NOMO-1 treated with DMSO at 0.1 percent for 48 hours (cell line): ENCODE data around the gene ZMYND19.
"Not testable (repeated sequence)": the region's sequence is repeated elsewhere in the genome, so short reads cannot be mapped to it uniquely, and the experiment has no call there.

Experiments
- DNase-seq: peaks from one replicate; lab custom pipeline; 2025; ENCODE audit not compliant: unreplicated experiment; lab: John Stamatoyannopoulos, UW

The ZMYND19 gene

DNA sequence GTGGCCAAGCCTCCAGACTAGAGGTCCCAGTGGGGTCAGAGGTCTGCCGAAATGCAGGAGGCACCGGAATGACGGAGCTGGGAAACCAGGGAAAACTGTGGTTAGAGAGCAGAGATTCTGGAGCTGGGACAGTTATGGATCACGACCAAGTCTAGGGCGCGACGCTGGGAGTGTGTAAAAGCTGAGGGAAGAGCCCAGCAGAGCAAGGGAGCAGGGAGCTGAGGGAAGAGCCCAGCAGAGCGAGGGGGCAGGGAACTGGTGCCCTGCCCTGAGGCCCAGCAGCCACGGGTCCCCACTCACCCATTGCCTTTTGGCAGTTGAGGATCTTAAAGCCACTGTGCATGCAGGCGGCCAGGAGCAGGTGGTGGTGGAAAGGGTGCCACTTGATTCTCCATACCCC is 26.2 kb downstream of the ZMYND19 start:
- DNase-seq = no peak

GRCh38 chr9:137558127-137558526 is 32.2 kb downstream of the ZMYND19 start:
- DNase-seq = no peak

- no peak for DNase-seq
Observed at GRCh38 chr9:137556069-137556838, 34.1 kb downstream of the ZMYND19 start.

- DNase-seq = no peak
Observed at GRCh38 chr9:137555179-137555578, 35.1 kb downstream of the ZMYND19 start.

- DNase-seq = no peak
Observed at GRCh38 chr9:137554349-137554748, 36.0 kb downstream of the ZMYND19 start.

DNA sequence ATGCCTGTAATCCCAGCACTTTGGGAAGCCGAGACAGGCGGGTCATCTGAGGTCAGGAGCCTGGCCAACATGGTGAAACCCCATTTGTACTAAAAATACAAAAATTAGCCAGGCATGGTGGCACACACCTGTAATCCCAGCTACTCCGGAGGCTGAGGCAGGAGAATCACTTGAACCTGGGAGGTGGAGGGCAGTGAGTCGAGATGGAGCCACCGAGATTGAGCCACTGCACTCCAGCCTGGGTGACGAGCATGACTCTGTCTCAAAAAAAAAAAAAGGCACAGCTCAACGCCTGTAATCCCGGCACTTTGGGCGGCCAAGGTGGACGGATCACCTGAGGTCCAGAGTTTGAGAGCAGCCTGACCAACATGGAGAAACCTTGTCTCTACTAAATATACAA is 36.7 kb downstream of the ZMYND19 start:
- DNase-seq = not testable (repeated sequence)

GRCh38 chr9:137552022-137552768 is 38.1 kb downstream of the ZMYND19 start:
- DNase-seq = peak; percentile 35

DNA sequence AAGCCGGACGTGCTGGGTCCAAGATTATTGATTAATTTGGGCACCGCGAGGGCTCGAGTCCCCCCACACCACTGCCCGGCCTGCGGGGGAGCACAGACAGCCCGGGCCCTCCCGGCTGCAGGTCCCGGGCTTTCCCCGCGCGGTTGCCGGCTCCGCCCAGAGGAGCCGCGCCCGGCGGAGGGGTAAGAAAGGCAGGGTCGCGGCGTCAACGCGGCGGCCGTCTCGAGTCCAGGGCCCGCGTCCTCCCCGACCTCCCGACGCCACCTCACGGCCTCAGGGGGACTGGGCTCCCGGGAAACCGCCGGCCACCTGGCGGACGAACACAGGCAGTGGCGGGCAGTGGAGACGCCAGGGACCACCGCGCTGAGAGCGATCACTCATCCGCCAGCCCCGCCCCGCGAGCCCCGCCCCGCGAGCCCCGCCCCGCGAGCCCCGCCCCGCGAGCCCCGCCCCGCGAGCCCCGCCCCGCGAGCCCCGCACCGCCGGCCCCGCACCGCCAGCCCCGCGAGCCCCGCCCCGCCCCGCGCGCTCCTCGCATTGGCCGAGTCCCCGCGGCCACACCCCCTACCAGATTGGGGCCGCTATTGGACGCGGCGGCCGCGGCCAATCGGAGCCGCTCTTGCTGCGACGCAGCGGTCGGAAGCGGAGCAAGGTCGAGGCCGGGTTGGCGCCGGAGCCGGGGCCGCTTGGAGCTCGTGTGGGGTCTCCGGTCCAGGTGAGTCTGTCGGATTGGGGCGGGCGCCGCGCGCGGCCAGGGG is 38.9 kb downstream of the ZMYND19 start, which contains the start of gene MRPL41:
MRPL41 (plus strand) TSS at position 616 of the 758 bp plus-strand sequence. CDS start 203 bp downstream, outside the sequence.
- DNase-seq = peak; percentile 93

- not testable (repeated sequence) for DNase-seq
Observed at GRCh38 chr9:137550958-137551263, 39.4 kb downstream of the ZMYND19 start.

GRCh38 chr9:137550231-137550621 is 40.1 kb downstream of the ZMYND19 start, which contains the start of gene PNPLA7:
Gene PNPLA7 (minus strand): TSS chr9:137550402. CDS start chr9:137550197, 205 bp downstream.
- DNase-seq = peak; percentile 71

GRCh38 chr9:137547687-137548543 is 42.4 kb downstream of the ZMYND19 start:
- DNase-seq = no peak

GRCh38 chr9:137545123-137545522 is 45.2 kb downstream of the ZMYND19 start:
- no peak for DNase-seq

DNA sequence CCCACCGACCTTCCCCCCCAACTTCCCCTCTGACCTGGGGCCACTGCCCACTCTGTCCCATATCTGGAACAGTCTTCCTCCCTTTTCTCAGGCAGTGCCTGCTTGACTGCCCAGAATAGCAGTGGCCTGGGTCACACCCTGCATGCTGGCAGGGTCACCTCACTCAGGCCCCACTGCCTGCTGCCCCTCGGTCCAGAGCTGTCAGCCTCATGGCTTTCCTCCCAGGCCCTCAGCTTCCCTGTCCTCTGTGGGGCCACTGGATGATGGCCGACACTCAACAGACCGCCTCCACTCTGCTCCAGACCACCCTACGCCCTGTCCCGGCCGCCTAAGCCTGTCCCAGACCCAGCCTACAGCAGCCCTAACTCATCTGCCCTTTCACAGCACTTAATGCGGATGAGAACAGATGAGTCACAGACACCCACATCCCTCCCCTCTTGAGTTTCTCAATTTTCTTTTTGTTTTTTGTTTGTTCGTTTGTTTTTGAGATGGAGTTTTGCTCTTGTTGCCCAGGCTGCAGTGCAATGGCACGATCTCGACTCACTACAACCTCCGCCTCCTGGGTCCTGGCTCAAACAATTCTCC is 46.0 kb downstream of the ZMYND19 start:
- DNase-seq = no peak

DNA sequence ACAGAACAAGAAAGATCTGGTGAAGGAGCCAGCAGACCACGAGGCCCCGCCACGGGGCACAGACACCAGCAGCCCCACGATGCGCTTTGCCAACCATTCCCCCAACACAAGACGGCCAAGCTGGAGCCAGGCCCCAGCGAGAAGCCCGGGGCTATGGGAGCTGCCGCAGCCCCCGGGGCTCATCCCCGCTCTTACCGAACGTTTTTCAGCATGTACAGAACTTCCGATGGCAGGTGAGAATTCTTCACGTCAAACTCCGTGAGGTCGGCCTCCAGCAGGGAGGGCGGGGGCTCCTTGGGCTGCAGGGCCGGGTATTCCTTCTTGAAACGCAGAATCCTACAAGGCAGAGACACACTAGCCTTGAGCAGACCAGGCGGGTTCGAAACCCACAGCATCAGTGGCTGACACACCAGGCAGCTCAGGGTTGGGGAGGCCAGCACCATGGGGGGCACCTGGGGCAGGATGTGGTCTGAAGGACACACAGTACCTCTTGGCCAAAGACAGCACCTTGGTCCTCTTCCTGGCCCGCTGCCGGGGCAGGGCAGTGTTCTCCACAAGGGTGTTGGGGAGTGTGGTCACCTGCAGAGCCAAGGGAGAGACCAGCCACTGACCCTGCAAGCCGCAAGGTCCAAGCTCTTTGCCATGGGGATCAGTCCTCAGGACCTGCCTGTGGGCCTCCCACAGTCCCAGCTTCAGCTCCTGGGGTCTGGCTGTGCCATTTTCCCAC is 46.9 kb downstream of the ZMYND19 start:
- DNase-seq = no peak

- no peak for DNase-seq
Observed at GRCh38 chr9:137542486-137542885, 47.8 kb downstream of the ZMYND19 start.

- no peak for DNase-seq
Observed at GRCh38 chr9:137540536-137540935, 49.8 kb downstream of the ZMYND19 start.

GRCh38 chr9:137538058-137538457 is 52.3 kb downstream of the ZMYND19 start:
- DNase-seq = no peak

- DNase-seq = peak; percentile 32
Observed at GRCh38 chr9:137536594-137537131, 53.6 kb downstream of the ZMYND19 start.

DNA sequence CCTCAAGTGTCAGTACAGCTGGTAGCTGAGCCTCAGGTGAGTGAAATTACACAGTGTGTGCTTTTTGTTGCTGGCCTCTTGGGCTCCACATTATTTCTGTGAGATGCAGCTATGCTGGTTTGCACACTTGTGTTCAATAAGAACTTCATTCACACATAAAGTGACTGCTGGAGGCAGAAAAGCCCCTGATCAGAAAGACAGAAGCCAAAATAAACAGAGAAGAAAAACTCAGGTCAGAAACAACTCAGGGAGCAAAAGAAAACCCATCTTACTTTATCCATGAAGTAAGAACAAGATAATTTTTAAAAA is 55.2 kb downstream of the ZMYND19 start:
- DNase-seq = no peak
